ENCODE results near the gene IPMK. TPM values are rescaled to one million over a fixed set of nuclear protein-coding genes. Genes with fewer than 3 reads are reported as not detected.

IPMK gene
- total and polyA plus RNA-seq, 9 of the 15 experiments (the other 6 are each of a cell fraction or from before 2014, with no cell fraction given), result 0.98 to 4.4 (median 2.7) TPM

DNA sequence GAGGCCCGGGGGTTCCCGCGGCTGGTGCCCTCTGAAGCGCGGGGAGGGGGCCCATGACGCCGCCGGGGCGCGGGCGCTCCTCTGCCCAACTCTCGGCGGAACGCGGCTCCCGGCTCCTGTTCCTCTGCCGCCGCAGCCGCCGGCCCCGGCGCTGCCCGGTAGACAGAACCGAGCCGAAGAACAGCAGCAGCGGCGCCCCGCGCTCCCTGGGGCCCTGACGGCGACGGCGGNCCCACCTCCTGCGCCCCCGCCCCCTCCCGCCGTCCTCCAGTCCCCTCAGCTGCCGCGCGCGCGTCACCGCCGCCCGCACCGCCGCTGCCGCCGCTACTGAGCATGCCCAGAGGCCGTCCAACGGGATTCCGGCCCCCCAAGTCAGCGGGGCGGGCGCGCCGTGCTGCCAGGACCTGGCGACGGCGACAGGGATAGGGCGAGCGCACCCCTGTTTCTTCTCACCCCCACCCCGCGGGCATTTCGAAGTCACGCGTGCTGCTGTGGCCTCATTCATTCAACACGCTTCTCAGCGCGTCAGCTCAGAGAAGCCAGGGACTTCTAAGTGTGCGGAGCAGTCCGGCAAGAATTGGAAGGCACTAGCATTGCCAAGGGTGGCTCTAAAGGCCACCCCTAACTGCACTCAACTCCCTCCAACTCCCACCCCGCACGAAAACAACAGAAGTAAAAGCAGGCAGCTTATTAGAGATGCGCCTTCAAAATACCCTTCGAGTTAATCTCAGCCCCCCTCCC lies at the start of gene IPMK (continued):
- TF ChIP-seq, protein P1, sequence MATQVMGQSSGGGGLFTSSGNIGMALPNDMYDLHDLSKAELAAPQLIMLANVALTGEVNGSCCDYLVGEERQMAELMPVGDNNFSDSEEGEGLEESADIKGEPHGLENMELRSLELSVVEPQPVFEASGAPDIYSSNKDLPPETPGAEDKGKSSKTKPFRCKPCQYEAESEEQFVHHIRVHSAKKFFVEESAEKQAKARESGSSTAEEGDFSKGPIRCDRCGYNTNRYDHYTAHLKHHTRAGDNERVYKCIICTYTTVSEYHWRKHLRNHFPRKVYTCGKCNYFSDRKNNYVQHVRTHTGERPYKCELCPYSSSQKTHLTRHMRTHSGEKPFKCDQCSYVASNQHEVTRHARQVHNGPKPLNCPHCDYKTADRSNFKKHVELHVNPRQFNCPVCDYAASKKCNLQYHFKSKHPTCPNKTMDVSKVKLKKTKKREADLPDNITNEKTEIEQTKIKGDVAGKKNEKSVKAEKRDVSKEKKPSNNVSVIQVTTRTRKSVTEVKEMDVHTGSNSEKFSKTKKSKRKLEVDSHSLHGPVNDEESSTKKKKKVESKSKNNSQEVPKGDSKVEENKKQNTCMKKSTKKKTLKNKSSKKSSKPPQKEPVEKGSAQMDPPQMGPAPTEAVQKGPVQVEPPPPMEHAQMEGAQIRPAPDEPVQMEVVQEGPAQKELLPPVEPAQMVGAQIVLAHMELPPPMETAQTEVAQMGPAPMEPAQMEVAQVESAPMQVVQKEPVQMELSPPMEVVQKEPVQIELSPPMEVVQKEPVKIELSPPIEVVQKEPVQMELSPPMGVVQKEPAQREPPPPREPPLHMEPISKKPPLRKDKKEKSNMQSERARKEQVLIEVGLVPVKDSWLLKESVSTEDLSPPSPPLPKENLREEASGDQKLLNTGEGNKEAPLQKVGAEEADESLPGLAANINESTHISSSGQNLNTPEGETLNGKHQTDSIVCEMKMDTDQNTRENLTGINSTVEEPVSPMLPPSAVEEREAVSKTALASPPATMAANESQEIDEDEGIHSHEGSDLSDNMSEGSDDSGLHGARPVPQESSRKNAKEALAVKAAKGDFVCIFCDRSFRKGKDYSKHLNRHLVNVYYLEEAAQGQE (IDR thresholded peaks at IDR 0.05; ENCODE audit: borderline replicate concordance), result 0 out of 2 replicates have a peak, but pooled peaks have one; percentile 2
- TF ChIP-seq, protein P1 (CRISPR knock-in tag; IDR thresholded peaks at IDR 0.05; ENCODE audit: low read depth), result peak; percentile 28; the same call in 1 of the 2 replicates
- TF ChIP-seq NBN (IDR thresholded peaks at IDR 0.05; ENCODE audit: low read depth) (peak; percentile 44), ZNF3 (CRISPR knock-in tag; IDR thresholded peaks at IDR 0.05) (no peak), SMAD1 (IDR thresholded peaks at IDR 0.05; ENCODE audit: low read depth, low read length, partially characterized antibody) (peak; percentile 33), EP400 (IDR thresholded peaks at IDR 0.05) (peak; percentile 7; the same call in 1 of the 2 replicates), ZNF507 (tag; conservative IDR thresholded peaks at IDR 0.05) (no peak), KLF1 (tag; IDR thresholded peaks at IDR 0.05) (no peak), HLTF (IDR thresholded peaks at IDR 0.05) (no peak), ZNF57 (CRISPR knock-in tag; IDR thresholded peaks at IDR 0.05) (no peak), KHSRP (IDR thresholded peaks at IDR 0.05) (no peak), JUND (IDR thresholded peaks at IDR 0.05; ENCODE audit: borderline replicate concordance, low read depth, low read length) (peak; percentile 8; the same call in 1 of the 2 replicates), JUND (tag; IDR thresholded peaks at IDR 0.05; ENCODE audit: borderline replicate concordance, low read depth, low read length) (no peak; the same call in 2 of the 3 replicates)
- TF ChIP-seq, protein P2, sequence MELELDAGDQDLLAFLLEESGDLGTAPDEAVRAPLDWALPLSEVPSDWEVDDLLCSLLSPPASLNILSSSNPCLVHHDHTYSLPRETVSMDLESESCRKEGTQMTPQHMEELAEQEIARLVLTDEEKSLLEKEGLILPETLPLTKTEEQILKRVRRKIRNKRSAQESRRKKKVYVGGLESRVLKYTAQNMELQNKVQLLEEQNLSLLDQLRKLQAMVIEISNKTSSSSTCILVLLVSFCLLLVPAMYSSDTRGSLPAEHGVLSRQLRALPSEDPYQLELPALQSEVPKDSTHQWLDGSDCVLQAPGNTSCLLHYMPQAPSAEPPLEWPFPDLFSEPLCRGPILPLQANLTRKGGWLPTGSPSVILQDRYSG (tag; conservative IDR thresholded peaks at IDR 0.05; ENCODE audit: low read depth), result no peak
- TF ChIP-seq, protein P3, sequence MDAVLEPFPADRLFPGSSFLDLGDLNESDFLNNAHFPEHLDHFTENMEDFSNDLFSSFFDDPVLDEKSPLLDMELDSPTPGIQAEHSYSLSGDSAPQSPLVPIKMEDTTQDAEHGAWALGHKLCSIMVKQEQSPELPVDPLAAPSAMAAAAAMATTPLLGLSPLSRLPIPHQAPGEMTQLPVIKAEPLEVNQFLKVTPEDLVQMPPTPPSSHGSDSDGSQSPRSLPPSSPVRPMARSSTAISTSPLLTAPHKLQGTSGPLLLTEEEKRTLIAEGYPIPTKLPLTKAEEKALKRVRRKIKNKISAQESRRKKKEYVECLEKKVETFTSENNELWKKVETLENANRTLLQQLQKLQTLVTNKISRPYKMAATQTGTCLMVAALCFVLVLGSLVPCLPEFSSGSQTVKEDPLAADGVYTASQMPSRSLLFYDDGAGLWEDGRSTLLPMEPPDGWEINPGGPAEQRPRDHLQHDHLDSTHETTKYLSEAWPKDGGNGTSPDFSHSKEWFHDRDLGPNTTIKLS (IDR thresholded peaks at IDR 0.05; ENCODE audit: borderline replicate concordance, low read depth), result no peak; the same call in 1 of the 2 replicates
- TF ChIP-seq, protein P4, sequence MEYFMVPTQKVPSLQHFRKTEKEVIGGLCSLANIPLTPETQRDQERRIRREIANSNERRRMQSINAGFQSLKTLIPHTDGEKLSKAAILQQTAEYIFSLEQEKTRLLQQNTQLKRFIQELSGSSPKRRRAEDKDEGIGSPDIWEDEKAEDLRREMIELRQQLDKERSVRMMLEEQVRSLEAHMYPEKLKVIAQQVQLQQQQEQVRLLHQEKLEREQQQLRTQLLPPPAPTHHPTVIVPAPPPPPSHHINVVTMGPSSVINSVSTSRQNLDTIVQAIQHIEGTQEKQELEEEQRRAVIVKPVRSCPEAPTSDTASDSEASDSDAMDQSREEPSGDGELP (CRISPR knock-in tag; IDR thresholded peaks at IDR 0.05; ENCODE audit: borderline replicate concordance), result peak; percentile 78; the same call in 1 of the 2 replicates
